Measurements from ENCODE around the gene AFG3L2. TPM values are rescaled to one million over a fixed set of nuclear protein-coding genes. Genes with fewer than 3 reads are reported as not detected.

The AFG3L2 gene
- total and polyA plus RNA-seq, 2 of the 8 experiments (the other 6 are each of a cell fraction or from before 2014, with no cell fraction given) = 29.7 to 84.8 TPM

GRCh38 chr18:12397254-12397653, 20.2 kb upstream of the AFG3L2 start (continued):
- TF ChIP-seq SP4 (IDR thresholded peaks at IDR 0.05; ENCODE audit: low read length) (no peak), TBP (IDR thresholded peaks at IDR 0.05; ENCODE audit: low read depth, low read length) (no peak), NRF1 (IDR thresholded peaks at IDR 0.05; ENCODE audit: low read depth, low read length) (no peak)

Measured in H1 (cell line).